SK-N-MC (cell line): ENCODE measurements around the gene VIPAS39.
A peak's percentile ranks its signal among the peaks of the same experiment; 100 is the strongest.

Experiments used
- DNase-seq: peaks from one replicate; pipeline ENCODE4 v3.0.0-alpha.2; 2011; ENCODE audit warnings: low read depth, low spot score
- H3K27ac ChIP-seq: fragments of 200-600 bp; sonication (generic); 2 replicates; pipeline ENCODE4 v1.5.1; 2016; ENCODE audit warnings: mixed run types
- H3K36me3 ChIP-seq: fragments of 200-600 bp; sonication (generic); 2 replicates; pipeline ENCODE4 v1.6.1; 2017; ENCODE audit warnings: antibody characterized with exemption, low read length, mixed read lengths; ENCODE audit not compliant: insufficient read depth
- H3K4me3 ChIP-seq: fragments of 200-600 bp; sonication (generic); 2 replicates; pipeline ENCODE4 v1.5.1; 2016
- H3K9ac ChIP-seq: fragments of 200-600 bp; sonication (generic); 2 replicates; pipeline ENCODE4 v1.8.0; 2017; ENCODE audit warnings: mixed run types, mixed read lengths; ENCODE audit not compliant: insufficient read length
- H3K9me3 ChIP-seq: fragments of 200-600 bp; sonication (generic); 2 replicates; pipeline ENCODE4 v1.6.1; 2017; ENCODE audit warnings: low read depth, mild to moderate bottlenecking, antibody characterized with exemption, low read length, moderate library complexity, mixed read lengths
- EZH2 ChIP-seq: fragments of 200-600 bp; sonication (generic); IDR thresholded peaks from one replicate; pipeline ENCODE4 v1.6.1; 2017; ENCODE audit warnings: antibody characterized with exemption
- FOXP2 ChIP-seq: optimal IDR thresholded peaks from 2 replicates; pipeline ENCODE3; 2011; ENCODE audit warnings: mild to moderate bottlenecking, moderate library complexity; ENCODE audit not compliant: insufficient read depth; ENCODE audit errors: extremely low read length, control extremely low read depth
- POLR2AphosphoS5 ChIP-seq: IDR thresholded peaks from 2 replicates; pipeline ENCODE4 v1.6.1; 2012; ENCODE audit warnings: mild to moderate bottlenecking, low read depth, low read length, borderline replicate concordance

VIPAS39 gene

DNA sequence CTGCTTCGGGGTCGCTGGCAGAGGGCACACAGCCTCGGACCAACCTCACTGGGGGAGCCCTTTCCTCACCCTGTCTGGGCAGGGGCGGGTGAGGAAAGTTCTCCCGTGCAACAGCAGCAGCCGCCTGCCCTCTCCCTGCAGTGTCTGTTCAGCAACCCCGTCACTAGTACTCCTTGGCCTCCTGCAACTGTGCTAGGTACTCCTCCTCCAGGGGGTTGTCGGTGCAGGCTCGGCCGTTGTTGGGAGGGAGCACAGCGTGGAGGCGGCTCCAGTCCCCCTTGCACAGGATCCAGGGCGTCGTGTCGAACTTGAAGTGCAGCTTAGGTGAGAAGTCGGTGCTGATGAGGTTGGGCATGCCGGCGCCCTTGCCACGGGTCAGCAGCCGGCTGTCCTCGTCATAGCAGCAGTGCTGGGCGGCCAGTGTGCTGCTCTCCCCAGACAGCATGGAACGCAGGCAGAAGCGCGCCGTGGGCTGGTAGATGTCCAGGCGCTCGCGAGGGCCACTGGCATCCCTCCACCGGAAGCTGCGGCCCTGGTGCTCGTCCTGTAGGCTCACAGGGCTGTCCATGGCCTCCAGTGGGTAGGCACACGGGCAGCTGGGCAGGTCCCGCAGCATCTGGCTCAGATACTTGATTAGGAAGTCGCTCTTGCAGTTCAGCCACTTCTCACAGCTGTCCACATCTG lies 18.2 kb upstream of the VIPAS39 start:
- DNase-seq: no peak
- TF ChIP-seq EZH2: no peak
- no peak for TF ChIP-seq POLR2AphosphoS5
- TF ChIP-seq FOXP2: no peak
- Histone ChIP-seq H3K9ac (no peak overlapping the region), H3K9me3 (no peaks in the 10 kb centered on the region), H3K27ac (no peak overlapping the region), H3K4me3 (no peak overlapping the region), H3K36me3 (no peaks in the 10 kb centered on the region)

GRCh38 chr14:77474479-77475177 lies 17.2 kb upstream of the VIPAS39 start:
- H3K4me3 ChIP-seq: no peak overlapping the region
- H3K36me3 ChIP-seq: peaks cover under 1% of the 10 kb centered on the region; the same call in 1 of the 2 replicates
- no peak overlapping the region for H3K9ac ChIP-seq
- no peaks in the 10 kb centered on the region for H3K9me3 ChIP-seq
- no peak for DNase-seq
- TF ChIP-seq FOXP2: no peak
- TF ChIP-seq POLR2AphosphoS5: no peak
- TF ChIP-seq EZH2: no peak
- no peak overlapping the region for H3K27ac ChIP-seq

DNA sequence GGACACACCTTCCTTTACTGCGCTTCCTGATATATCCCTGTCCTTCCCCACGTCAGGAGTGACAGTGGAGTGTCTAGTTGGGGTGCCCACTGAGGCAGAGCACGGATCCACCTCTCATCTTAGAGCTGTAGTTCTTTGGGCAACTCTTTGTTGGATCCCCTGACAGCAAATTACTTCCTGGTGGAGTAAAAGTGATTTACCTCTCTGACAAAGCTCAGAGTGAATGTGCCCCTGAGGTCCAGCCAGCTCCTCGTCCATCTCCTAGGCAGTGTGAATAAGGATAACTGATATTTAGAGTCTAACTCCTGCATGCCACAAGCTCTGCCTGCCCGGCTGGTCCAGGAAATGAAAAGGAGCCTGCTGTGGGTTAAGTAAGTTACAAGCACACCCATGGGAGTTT lies 16.5 kb upstream of the VIPAS39 start:
- no peak for DNase-seq
- Histone ChIP-seq H3K9me3 (no peaks in the 10 kb centered on the region), H3K9ac (no peak overlapping the region), H3K27ac (no peak overlapping the region), H3K4me3 (no peak overlapping the region), H3K36me3 (peaks cover 8% of the 10 kb centered on the region; the same call in 1 of the 2 replicates)
- TF ChIP-seq EZH2 (no peak), FOXP2 (no peak), POLR2AphosphoS5 (no peak)

- no peak for TF ChIP-seq EZH2
- no peak for TF ChIP-seq FOXP2
- no peak for TF ChIP-seq POLR2AphosphoS5
- DNase-seq: no peak
- H3K4me3 ChIP-seq: no peak overlapping the region
- no peaks in the 10 kb centered on the region for H3K9me3 ChIP-seq
- peaks cover 36% of the 10 kb centered on the region for H3K36me3 ChIP-seq
- H3K27ac ChIP-seq: no peak overlapping the region
- H3K9ac ChIP-seq: no peak overlapping the region
Measured at GRCh38 chr14:77470224-77470870, 12.9 kb upstream of the VIPAS39 start.

DNA sequence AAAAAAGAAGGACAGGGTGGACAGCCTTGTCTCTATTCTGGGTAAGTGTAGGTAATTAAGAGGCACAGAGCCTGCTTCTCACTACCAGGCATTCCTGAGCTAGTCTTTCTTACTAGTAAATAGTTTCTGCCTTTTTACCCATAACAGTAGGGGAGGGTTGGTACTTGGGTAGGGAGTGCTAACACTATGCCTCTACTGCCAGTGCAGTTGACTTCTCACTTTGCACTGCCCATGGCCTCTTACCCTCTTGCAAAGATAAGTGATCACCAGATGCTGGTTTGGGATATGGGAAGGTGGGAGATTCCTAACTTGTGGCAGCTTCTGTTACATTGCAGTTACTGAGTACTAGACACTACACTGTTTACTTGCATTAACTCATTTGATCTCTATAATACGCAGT lies 12.1 kb upstream of the VIPAS39 start:
- H3K4me3 ChIP-seq: no peak overlapping the region
- no peak overlapping the region for H3K27ac ChIP-seq
- no peak for DNase-seq
- H3K9ac ChIP-seq: no peak overlapping the region
- peaks cover 44% of the 10 kb centered on the region for H3K36me3 ChIP-seq
- no peaks in the 10 kb centered on the region for H3K9me3 ChIP-seq
- TF ChIP-seq POLR2AphosphoS5 (no peak), EZH2 (no peak), FOXP2 (no peak)

- DNase-seq: no peak
- no peak overlapping the region for H3K27ac ChIP-seq
- no peak overlapping the region for H3K9ac ChIP-seq
- H3K36me3 ChIP-seq: peaks cover 48% of the 10 kb centered on the region
- no peaks in the 10 kb centered on the region for H3K9me3 ChIP-seq
- TF ChIP-seq FOXP2 (no peak), EZH2 (no peak), POLR2AphosphoS5 (no peak)
- no peak overlapping the region for H3K4me3 ChIP-seq
Measured at GRCh38 chr14:77469067-77469505, 11.7 kb upstream of the VIPAS39 start.

- H3K27ac ChIP-seq: no peak overlapping the region
- peaks cover 59% of the 10 kb centered on the region for H3K36me3 ChIP-seq
- no peak overlapping the region for H3K4me3 ChIP-seq
- no peak for DNase-seq
- no peak overlapping the region for H3K9ac ChIP-seq
- H3K9me3 ChIP-seq: no peaks in the 10 kb centered on the region
- TF ChIP-seq EZH2 (no peak), POLR2AphosphoS5 (no peak)
Measured at GRCh38 chr14:77467801-77468200, 10.4 kb upstream of the VIPAS39 start.

DNA sequence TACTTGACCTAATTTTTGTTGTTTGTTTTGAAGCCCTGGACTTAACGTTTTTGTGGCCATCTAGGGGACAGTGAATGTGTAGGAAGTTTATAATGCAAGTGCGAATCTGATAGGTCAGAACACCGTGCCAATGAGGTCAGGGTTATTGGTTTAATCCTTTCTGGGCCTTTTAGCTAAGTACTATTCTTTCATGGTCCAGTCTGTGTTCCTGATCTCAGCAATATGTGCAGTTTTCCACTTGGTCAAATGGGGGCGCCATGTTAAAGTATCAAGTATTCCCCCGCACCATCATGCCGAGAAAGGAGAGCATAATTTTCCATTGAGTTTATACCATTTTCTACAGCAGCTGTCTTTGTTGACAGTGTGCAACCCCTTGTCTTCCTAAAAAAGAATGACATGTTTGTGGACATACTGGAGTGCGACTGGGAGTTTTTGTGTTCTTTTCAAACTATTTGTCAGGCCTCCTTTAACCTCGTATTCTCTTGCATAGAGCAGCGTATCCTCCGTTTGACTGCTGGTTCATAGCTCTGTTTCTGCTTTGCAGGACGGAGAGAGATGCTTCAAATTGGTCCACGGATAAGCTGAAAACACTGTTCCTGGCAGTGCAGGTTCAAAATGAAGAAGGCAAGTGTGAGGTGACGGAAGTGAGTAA lies 1.8 kb upstream of the VIPAS39 start:
- H3K9ac ChIP-seq: peak overlapping the region; percentile 98
- peaks cover 43% of the 10 kb centered on the region for H3K36me3 ChIP-seq
- H3K27ac ChIP-seq: no peak overlapping the region
- TF ChIP-seq POLR2AphosphoS5 (no peak), FOXP2 (no peak), EZH2 (no peak)
- peak; percentile 59 for DNase-seq
- H3K4me3 ChIP-seq: peak overlapping the region; percentile 98
- no peaks in the 10 kb centered on the region for H3K9me3 ChIP-seq
